Liver (tissue), 9 donors: ENCODE data around the gene NFILZ. TPM values are rescaled to one million over a fixed set of nuclear protein-coding genes. Genes with fewer than 3 reads are reported as not detected.

Experiments used
- DNase-seq: peaks from one replicate; pipeline ENCODE4 v3.0.0-alpha.2; 2017; ENCODE audit warnings: low spot score
- H3K27ac ChIP-seq, 2 donors: one replicate each; pipeline ENCODE4 v1.7.0; 2013; ENCODE audit warnings: inconsistent platforms in 2 of 2, low read length in 2 of 2, control low read depth in 1 of 2, low read depth in 1 of 2, mild to moderate bottlenecking in 1 of 2
- H3K27me3 ChIP-seq, 4 donors: one replicate each; pipeline versions ENCODE4 v1.6.1 to v1.7.0; 2013; ENCODE audit warnings: low read length in 3 of 4, inconsistent platforms in 1 of 4, mild to moderate bottlenecking in 1 of 4, moderate library complexity in 1 of 4; ENCODE audit not compliant: control insufficient read depth in 4 of 4, insufficient read depth in 4 of 4
- H3K36me3 ChIP-seq, 4 donors: one replicate each; pipeline versions ENCODE4 v1.6.1 to v1.7.0; 2013; ENCODE audit warnings: low read length in 3 of 4, mild to moderate bottlenecking in 3 of 4, low read depth in 1 of 4, moderate library complexity in 1 of 4; ENCODE audit not compliant: control insufficient read depth in 4 of 4, insufficient read depth in 3 of 4
- H3K4me1 ChIP-seq, 4 donors: one replicate each; pipeline versions ENCODE4 v1.6.1 to v1.7.0; 2013; ENCODE audit warnings: low read length in 3 of 4, mild to moderate bottlenecking in 3 of 4, moderate library complexity in 1 of 4; ENCODE audit not compliant: control insufficient read depth in 4 of 4, insufficient read depth in 4 of 4
- H3K4me3 ChIP-seq, 3 donors: one replicate each; pipeline versions ENCODE4 v1.6.1 to v1.7.0; 2013; ENCODE audit warnings: low read length in 3 of 3, control low read depth in 1 of 3, low read depth in 1 of 3, mild to moderate bottlenecking in 1 of 3
- H3K9ac ChIP-seq, 2 donors: one replicate each; pipeline ENCODE4 v1.7.0; 2013; ENCODE audit warnings: low read length in 2 of 2, mild to moderate bottlenecking in 2 of 2, moderate library complexity in 2 of 2, control low read depth in 1 of 2, low read depth in 1 of 2
- H3K9me3 ChIP-seq, 4 donors: one replicate each; pipeline versions ENCODE4 v1.6.1 to v1.7.0; 2013; ENCODE audit warnings: low read length in 3 of 4; ENCODE audit not compliant: control insufficient read depth in 4 of 4
- EGR1 ChIP-seq, 2 donors: IDR thresholded peaks; 2 replicates each; pipeline ENCODE4 v1.6.1; 2016 to 2018; ENCODE audit warnings: antibody characterized with exemption in 2 of 2, low read depth in 2 of 2
- FOXA2 ChIP-seq: IDR thresholded peaks from 2 replicates; pipeline ENCODE4 v1.6.1; 2016; ENCODE audit warnings: antibody characterized with exemption
- GABPA ChIP-seq, 2 donors: IDR thresholded peaks in 1 of 2; conservative IDR thresholded peaks in 1 of 2; 2 replicates each; pipeline ENCODE4 v1.6.1; 2016; ENCODE audit warnings: antibody characterized with exemption in 2 of 2, mild to moderate bottlenecking in 1 of 2, moderate library complexity in 1 of 2
- HNF4A ChIP-seq, 2 donors: conservative IDR thresholded peaks; 2 replicates each; pipeline ENCODE4 v1.6.1; 2016; ENCODE audit warnings: antibody characterized with exemption in 2 of 2, mild to moderate bottlenecking in 2 of 2
- HNF4G ChIP-seq: IDR thresholded peaks from 2 replicates; pipeline ENCODE4 v1.6.1; 2016; ENCODE audit warnings: antibody characterized with exemption
- JUND ChIP-seq, 2 donors: IDR thresholded peaks; 2 replicates each; pipeline ENCODE4 v1.6.1; 2016; ENCODE audit warnings: antibody characterized with exemption in 2 of 2
- NR2F2 ChIP-seq: IDR thresholded peaks from 2 replicates; pipeline ENCODE4 v1.6.1; 2016; ENCODE audit warnings: antibody characterized with exemption
- RXRA ChIP-seq, 2 donors: IDR thresholded peaks; 2 replicates each; pipeline ENCODE4 v1.6.1; 2017 to 2018; ENCODE audit warnings: antibody characterized with exemption in 2 of 2, mild to moderate bottlenecking in 1 of 2
- SP1 ChIP-seq: IDR thresholded peaks from 2 replicates; pipeline ENCODE4 v1.6.1; 2018; ENCODE audit warnings: antibody characterized with exemption, mild to moderate bottlenecking
- YY1 ChIP-seq: IDR thresholded peaks from 2 replicates; pipeline ENCODE4 v1.6.1; 2016; ENCODE audit warnings: antibody characterized with exemption, mild to moderate bottlenecking
- WGBS: extraction: QIAGEN DNeasy Blood & Tissue Kit; methylation state at CpG from one replicate; pipeline ENCODE4 v1.1.7; 2013; 5-methylcytosine and 5-hydroxymethylcytosine counted together
- polyA plus RNA-seq, 2 donors: library from polyadenylated mRNA; stranded (reverse) in 1 of 2; unstranded in 1 of 2; fragments of 200-250 nt in 1 of 2; fragments of >200 nt in 1 of 2; fragmentation: Nextera tagmentation in 1 of 2; extraction: Ambion mirVana in 1 of 2; gene quantifications; one replicate each; pipeline versions ENCODE4 v1.2.1 to v1.2.3, GENCODE V29; 2013 to 2015
- total RNA-seq, 2 donors: library from RNA; depleted of rRNA; stranded (reverse); fragments of >200 nt; gene quantifications; one replicate each; pipeline ENCODE4 v1.2.3, GENCODE V29; 2014
- TF ChIP-seq, protein P1 (sequence below): IDR thresholded peaks from 2 replicates; pipeline ENCODE4 v1.6.1; 2016; ENCODE audit warnings: antibody characterized with exemption
- TF ChIP-seq, protein P2 (sequence below): IDR thresholded peaks from 2 replicates; pipeline ENCODE4 v1.6.1; 2016; ENCODE audit warnings: antibody characterized with exemption, mild to moderate bottlenecking
- donor health status: healthy.
- donor health status: healthy.
- donor health status: healthy.
- donor health status: healthy.
- donor health status: healthy.

Gene NFILZ
- total and polyA plus RNA-seq, 4 donors: not detected

DNA sequence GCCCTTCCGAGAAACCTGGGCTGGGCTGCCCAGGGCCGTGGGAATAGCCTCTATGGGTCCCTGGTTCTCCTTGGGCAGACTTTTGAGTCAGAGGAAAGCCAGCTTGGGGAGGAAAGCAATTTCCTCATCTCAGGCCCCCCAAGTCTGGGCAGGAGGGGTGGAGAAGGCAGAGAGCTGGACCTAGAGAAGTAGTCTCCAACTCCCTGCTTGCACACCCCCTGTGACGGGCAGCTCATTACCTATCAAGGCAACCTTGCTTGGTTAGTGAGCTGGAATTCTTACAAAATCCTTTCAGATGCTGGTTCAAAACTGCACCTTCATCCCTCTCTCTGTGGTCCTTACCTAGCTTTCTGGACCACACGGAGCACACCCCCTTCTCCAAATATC is 34.2 kb downstream of the NFILZ start (continued):
- TF ChIP-seq, protein P1, sequence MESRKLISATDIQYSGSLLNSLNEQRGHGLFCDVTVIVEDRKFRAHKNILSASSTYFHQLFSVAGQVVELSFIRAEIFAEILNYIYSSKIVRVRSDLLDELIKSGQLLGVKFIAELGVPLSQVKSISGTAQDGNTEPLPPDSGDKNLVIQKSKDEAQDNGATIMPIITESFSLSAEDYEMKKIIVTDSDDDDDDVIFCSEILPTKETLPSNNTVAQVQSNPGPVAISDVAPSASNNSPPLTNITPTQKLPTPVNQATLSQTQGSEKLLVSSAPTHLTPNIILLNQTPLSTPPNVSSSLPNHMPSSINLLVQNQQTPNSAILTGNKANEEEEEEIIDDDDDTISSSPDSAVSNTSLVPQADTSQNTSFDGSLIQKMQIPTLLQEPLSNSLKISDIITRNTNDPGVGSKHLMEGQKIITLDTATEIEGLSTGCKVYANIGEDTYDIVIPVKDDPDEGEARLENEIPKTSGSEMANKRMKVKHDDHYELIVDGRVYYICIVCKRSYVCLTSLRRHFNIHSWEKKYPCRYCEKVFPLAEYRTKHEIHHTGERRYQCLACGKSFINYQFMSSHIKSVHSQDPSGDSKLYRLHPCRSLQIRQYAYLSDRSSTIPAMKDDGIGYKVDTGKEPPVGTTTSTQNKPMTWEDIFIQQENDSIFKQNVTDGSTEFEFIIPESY: no peak
- TF ChIP-seq EGR1 (IDR thresholded peaks at IDR 0.05; ENCODE audit: low read depth in 2 of 2) (no peak), NR2F2 (no peak), FOXA2 (no peak)
- TF ChIP-seq, protein P2, sequence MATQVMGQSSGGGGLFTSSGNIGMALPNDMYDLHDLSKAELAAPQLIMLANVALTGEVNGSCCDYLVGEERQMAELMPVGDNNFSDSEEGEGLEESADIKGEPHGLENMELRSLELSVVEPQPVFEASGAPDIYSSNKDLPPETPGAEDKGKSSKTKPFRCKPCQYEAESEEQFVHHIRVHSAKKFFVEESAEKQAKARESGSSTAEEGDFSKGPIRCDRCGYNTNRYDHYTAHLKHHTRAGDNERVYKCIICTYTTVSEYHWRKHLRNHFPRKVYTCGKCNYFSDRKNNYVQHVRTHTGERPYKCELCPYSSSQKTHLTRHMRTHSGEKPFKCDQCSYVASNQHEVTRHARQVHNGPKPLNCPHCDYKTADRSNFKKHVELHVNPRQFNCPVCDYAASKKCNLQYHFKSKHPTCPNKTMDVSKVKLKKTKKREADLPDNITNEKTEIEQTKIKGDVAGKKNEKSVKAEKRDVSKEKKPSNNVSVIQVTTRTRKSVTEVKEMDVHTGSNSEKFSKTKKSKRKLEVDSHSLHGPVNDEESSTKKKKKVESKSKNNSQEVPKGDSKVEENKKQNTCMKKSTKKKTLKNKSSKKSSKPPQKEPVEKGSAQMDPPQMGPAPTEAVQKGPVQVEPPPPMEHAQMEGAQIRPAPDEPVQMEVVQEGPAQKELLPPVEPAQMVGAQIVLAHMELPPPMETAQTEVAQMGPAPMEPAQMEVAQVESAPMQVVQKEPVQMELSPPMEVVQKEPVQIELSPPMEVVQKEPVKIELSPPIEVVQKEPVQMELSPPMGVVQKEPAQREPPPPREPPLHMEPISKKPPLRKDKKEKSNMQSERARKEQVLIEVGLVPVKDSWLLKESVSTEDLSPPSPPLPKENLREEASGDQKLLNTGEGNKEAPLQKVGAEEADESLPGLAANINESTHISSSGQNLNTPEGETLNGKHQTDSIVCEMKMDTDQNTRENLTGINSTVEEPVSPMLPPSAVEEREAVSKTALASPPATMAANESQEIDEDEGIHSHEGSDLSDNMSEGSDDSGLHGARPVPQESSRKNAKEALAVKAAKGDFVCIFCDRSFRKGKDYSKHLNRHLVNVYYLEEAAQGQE: no peak

- H3K27me3 ChIP-seq: peaks cover 0 to 5% (median 0%) of the 10 kb centered on the region in 4 donors
- 72% methylated on average over 3 of the region's 3 CpGs for WGBS
- TF ChIP-seq SP1 (no peak), HNF4A (conservative IDR thresholded peaks at IDR 0.05) (no peak), GABPA (IDR thresholded peaks at IDR 0.05 in 1 of 2, conservative IDR thresholded peaks at IDR 0.05 in 1 of 2) (no peak)
- TF ChIP-seq, protein P2: no peak
- H3K36me3 ChIP-seq: no peaks in the 10 kb centered on the region
- H3K9ac ChIP-seq: no peak overlapping the region
- no peaks in the 10 kb centered on the region for H3K4me1 ChIP-seq
- H3K4me3 ChIP-seq: no peak overlapping the region
- no peaks in the 10 kb centered on the region for H3K9me3 ChIP-seq
- no peak for DNase-seq
- no peak overlapping the region for H3K27ac ChIP-seq
These were observed 35.2 kb downstream of the NFILZ start for GRCh38 chr19:8665468-8666213.

DNA sequence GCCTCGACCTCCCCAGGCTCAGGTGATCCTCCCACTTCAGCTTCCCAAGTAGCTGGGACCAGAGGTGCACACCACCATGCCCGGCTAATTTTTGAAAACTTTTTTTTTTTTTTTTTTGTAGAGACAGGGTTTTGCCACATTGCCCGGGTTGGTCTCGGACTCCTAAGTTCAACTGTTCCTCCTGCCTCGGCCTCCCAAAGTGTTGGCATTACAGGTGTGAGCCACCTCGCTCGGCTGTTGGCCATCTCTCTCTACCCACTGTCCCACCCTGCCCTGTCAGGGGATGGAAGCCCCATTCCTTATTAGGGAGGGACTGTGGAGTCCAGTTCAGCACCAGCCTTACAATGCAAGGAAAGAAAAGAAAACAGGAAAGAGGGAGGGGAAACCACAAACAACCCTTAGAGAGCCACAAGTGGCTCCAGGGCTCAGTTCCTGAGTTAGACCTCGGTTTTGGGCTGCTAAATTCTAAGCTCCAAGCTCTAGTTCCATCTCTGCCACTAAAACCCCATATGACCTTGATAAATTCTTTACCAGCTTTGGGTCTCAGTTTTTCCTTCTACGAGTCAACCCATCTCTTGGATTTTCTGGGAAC is 36.5 kb downstream of the NFILZ start:
- Histone ChIP-seq H3K4me3 (no peak overlapping the region), H3K4me1 (no peaks in the 10 kb centered on the region), H3K9ac (no peak overlapping the region), H3K36me3 (no peaks in the 10 kb centered on the region), H3K9me3 (no peaks in the 10 kb centered on the region), H3K27me3 (peaks cover 0 to 5% (median 0%) of the 10 kb centered on the region in 4 donors), H3K27ac (no peak overlapping the region)
- DNase-seq: no peak
- 63% methylated on average over 9 of the region's 9 CpGs for WGBS
- TF ChIP-seq GABPA (IDR thresholded peaks at IDR 0.05 in 1 of 2, conservative IDR thresholded peaks at IDR 0.05 in 1 of 2) (no peak), FOXA2 (no peak), JUND (IDR thresholded peaks at IDR 0.05) (no peak), RXRA (IDR thresholded peaks at IDR 0.05) (no peak), HNF4G (no peak), YY1 (no peak)
